SK-N-SH treated with all-trans-retinoic acid at 6 μM for 48 hours (cell line): Measurements from ENCODE around the gene METRNL.
"Not testable (repeated sequence)": the region's sequence is repeated elsewhere in the genome, so short reads cannot be mapped to it uniquely, and the experiment has no call there.

Experiments
- BACH2 ChIP-seq: fragments of 250-450 bp; sonication (Bioruptor Pico); IDR thresholded peaks from 2 replicates; pipeline ENCODE4 v1.9.0; 2021; ENCODE audit warnings: mild to moderate bottlenecking, borderline replicate concordance
- CSDC2 ChIP-seq: fragments of 250-450 bp; sonication (Bioruptor Pico); IDR thresholded peaks from 2 replicates; pipeline ENCODE4 v1.5.0; 2020; ENCODE audit warnings: mild to moderate bottlenecking, moderate library complexity
- ESRRG ChIP-seq: fragments of 250-450 bp; sonication (Bioruptor Pico); IDR thresholded peaks from 2 replicates; pipeline ENCODE4 v1.6.1; 2021; ENCODE audit warnings: mild to moderate bottlenecking
- PPARA ChIP-seq: fragments of 250-450 bp; sonication (Bioruptor Pico); IDR thresholded peaks from 2 replicates; pipeline ENCODE4 v1.5.0; 2020; ENCODE audit warnings: mild to moderate bottlenecking, borderline replicate concordance
- RARB ChIP-seq: fragments of 250-450 bp; sonication (Bioruptor Pico); IDR thresholded peaks from 2 replicates; pipeline ENCODE4 v1.8.0; 2021; ENCODE audit warnings: mild to moderate bottlenecking, moderate library complexity
- TCF4 ChIP-seq: fragments of 250-450 bp; sonication (Bioruptor Pico); IDR thresholded peaks from 2 replicates; pipeline ENCODE4 v1.8.0; 2021; ENCODE audit warnings: mild to moderate bottlenecking, moderate library complexity, borderline replicate concordance
- TOX ChIP-seq: fragments of 250-450 bp; sonication (Bioruptor Pico); IDR thresholded peaks from 2 replicates; pipeline ENCODE4 v1.8.0; 2021; ENCODE audit warnings: mild to moderate bottlenecking, moderate library complexity, borderline replicate concordance
- ZFP30 ChIP-seq: fragments of 450-650 bp; formaldehyde crosslinking; IDR thresholded peaks from 2 replicates; pipeline ENCODE4 v1.5.0; 2022; ENCODE audit warnings: mild to moderate bottlenecking, moderate library complexity
- ZNF565 ChIP-seq: fragments of 450-650 bp; formaldehyde crosslinking; conservative IDR thresholded peaks from 2 replicates; pipeline ENCODE4 v1.5.0; 2020; ENCODE audit warnings: low read depth, mild to moderate bottlenecking, moderate library complexity
- ZNF70 ChIP-seq: fragments of 450-650 bp; formaldehyde crosslinking; IDR thresholded peaks from 2 replicates; pipeline ENCODE4 v1.5.0; 2020; ENCODE audit warnings: mild to moderate bottlenecking, moderate library complexity
- TF ChIP-seq, protein P1 (sequence below): fragments of 250-450 bp; sonication (Bioruptor Pico); IDR thresholded peaks from 2 replicates; pipeline ENCODE4 v1.8.0; 2020; ENCODE audit warnings: mild to moderate bottlenecking, moderate library complexity, borderline replicate concordance
- TF ChIP-seq, protein P2 (sequence below): fragments of 250-450 bp; sonication (Bioruptor Pico); IDR thresholded peaks from 2 replicates; pipeline ENCODE4 v1.5.1; 2020; ENCODE audit warnings: low read depth, mild to moderate bottlenecking, moderate library complexity
- TF ChIP-seq, protein P3 (sequence below): fragments of 250-450 bp; sonication (Bioruptor Pico); IDR thresholded peaks from 2 replicates; pipeline ENCODE4 v1.8.0; 2021; ENCODE audit warnings: low read depth, mild to moderate bottlenecking, moderate library complexity, borderline replicate concordance
- TF ChIP-seq, protein P4 (sequence below): fragments of 250-450 bp; sonication (Bioruptor Pico); IDR thresholded peaks from 2 replicates; pipeline ENCODE4 v1.5.0; 2020; ENCODE audit warnings: mild to moderate bottlenecking, moderate library complexity

DNA sequence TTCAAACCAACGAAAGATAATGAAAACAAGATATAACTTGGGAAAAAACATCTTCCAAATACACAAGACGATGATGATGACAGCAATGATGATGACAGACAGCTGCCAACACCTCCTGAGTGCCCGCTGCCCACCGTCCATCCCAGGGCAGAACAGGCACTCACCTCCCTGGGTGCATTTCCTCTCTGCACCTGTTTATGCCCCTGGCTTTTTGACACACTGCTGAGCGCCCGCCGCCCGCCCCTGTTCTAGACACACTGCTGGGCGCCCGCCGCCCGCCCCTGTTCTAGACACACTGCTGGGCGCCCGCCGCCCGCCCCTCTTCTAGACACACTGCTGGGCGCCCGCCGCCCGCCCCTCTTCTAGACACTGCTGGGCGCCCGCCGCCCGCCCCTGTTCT lies 40.4 kb upstream of the METRNL start:
- TF ChIP-seq PPARA; ZNF70; TOX (CRISPR knock-in tag); CSDC2 (CRISPR knock-in tag); TCF4 (CRISPR knock-in tag); RARB (CRISPR knock-in tag); BACH2; ESRRG (CRISPR knock-in tag); ZFP30 (CRISPR knock-in tag); ZNF565 (CRISPR knock-in tag): not testable (repeated sequence)
- TF ChIP-seq, protein P1, sequence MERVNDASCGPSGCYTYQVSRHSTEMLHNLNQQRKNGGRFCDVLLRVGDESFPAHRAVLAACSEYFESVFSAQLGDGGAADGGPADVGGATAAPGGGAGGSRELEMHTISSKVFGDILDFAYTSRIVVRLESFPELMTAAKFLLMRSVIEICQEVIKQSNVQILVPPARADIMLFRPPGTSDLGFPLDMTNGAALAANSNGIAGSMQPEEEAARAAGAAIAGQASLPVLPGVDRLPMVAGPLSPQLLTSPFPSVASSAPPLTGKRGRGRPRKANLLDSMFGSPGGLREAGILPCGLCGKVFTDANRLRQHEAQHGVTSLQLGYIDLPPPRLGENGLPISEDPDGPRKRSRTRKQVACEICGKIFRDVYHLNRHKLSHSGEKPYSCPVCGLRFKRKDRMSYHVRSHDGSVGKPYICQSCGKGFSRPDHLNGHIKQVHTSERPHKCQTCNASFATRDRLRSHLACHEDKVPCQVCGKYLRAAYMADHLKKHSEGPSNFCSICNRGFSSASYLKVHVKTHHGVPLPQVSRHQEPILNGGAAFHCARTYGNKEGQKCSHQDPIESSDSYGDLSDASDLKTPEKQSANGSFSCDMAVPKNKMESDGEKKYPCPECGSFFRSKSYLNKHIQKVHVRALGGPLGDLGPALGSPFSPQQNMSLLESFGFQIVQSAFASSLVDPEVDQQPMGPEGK (CRISPR knock-in tag) = not testable (repeated sequence)
- TF ChIP-seq, protein P2, sequence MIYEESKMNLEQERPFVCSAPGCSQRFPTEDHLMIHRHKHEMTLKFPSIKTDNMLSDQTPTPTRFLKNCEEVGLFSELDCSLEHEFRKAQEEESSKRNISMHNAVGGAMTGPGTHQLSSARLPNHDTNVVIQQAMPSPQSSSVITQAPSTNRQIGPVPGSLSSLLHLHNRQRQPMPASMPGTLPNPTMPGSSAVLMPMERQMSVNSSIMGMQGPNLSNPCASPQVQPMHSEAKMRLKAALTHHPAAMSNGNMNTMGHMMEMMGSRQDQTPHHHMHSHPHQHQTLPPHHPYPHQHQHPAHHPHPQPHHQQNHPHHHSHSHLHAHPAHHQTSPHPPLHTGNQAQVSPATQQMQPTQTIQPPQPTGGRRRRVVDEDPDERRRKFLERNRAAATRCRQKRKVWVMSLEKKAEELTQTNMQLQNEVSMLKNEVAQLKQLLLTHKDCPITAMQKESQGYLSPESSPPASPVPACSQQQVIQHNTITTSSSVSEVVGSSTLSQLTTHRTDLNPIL = not testable (repeated sequence)
- TF ChIP-seq, protein P3, sequence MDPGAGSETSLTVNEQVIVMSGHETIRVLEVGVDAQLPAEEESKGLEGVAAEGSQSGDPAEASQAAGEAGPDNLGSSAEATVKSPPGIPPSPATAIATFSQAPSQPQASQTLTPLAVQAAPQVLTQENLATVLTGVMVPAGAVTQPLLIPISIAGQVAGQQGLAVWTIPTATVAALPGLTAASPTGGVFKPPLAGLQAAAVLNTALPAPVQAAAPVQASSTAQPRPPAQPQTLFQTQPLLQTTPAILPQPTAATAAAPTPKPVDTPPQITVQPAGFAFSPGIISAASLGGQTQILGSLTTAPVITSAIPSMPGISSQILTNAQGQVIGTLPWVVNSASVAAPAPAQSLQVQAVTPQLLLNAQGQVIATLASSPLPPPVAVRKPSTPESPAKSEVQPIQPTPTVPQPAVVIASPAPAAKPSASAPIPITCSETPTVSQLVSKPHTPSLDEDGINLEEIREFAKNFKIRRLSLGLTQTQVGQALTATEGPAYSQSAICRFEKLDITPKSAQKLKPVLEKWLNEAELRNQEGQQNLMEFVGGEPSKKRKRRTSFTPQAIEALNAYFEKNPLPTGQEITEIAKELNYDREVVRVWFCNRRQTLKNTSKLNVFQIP (CRISPR knock-in tag) = not testable (repeated sequence)
- TF ChIP-seq, protein P4, sequence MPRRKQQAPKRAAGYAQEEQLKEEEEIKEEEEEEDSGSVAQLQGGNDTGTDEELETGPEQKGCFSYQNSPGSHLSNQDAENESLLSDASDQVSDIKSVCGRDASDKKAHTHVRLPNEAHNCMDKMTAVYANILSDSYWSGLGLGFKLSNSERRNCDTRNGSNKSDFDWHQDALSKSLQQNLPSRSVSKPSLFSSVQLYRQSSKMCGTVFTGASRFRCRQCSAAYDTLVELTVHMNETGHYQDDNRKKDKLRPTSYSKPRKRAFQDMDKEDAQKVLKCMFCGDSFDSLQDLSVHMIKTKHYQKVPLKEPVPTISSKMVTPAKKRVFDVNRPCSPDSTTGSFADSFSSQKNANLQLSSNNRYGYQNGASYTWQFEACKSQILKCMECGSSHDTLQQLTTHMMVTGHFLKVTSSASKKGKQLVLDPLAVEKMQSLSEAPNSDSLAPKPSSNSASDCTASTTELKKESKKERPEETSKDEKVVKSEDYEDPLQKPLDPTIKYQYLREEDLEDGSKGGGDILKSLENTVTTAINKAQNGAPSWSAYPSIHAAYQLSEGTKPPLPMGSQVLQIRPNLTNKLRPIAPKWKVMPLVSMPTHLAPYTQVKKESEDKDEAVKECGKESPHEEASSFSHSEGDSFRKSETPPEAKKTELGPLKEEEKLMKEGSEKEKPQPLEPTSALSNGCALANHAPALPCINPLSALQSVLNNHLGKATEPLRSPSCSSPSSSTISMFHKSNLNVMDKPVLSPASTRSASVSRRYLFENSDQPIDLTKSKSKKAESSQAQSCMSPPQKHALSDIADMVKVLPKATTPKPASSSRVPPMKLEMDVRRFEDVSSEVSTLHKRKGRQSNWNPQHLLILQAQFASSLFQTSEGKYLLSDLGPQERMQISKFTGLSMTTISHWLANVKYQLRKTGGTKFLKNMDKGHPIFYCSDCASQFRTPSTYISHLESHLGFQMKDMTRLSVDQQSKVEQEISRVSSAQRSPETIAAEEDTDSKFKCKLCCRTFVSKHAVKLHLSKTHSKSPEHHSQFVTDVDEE = not testable (repeated sequence)
